Measurements from ENCODE around the gene SULT6B1.
A peak's percentile ranks its signal among the peaks of the same experiment; 100 is the strongest.
"Not testable (repeated sequence)": the region's sequence is repeated elsewhere in the genome, so short reads cannot be mapped to it uniquely, and the experiment has no call there.

The SULT6B1 gene

GRCh38 chr2:37188570-37188969 lies at the start of gene SULT6B1:
Gene SULT6B1 (minus strand): TSS chr2:37188670. CDS start chr2:37188640, 30 bp downstream.
- DNase-seq, result no peak

GRCh38 chr2:37232131-37232933 lies 43.9 kb upstream of the SULT6B1 start:
- DNase-seq, result peak; percentile 27

GRCh38 chr2:37231241-37232130 lies 43.0 kb upstream of the SULT6B1 start, which contains the start of the genes CEBPZ and NDUFAF7:
Gene CEBPZ (minus strand): TSS chr2:37231596. CDS start chr2:37231567, 29 bp downstream.
Gene NDUFAF7 (plus strand): TSS chr2:37231658. CDS start chr2:37231706, 48 bp downstream.
- peak; percentile 96 for DNase-seq

- peak; percentile 28 for DNase-seq
These were observed 42.1 kb upstream of the SULT6B1 start for GRCh38 chr2:37230581-37230980.

GRCh38 chr2:37228788-37229187 lies 40.3 kb upstream of the SULT6B1 start:
- no peak for DNase-seq

GRCh38 chr2:37226863-37227262 lies 38.4 kb upstream of the SULT6B1 start:
- no peak for DNase-seq

GRCh38 chr2:37225129-37225528 lies 36.7 kb upstream of the SULT6B1 start:
- DNase-seq, result not testable (repeated sequence)

- DNase-seq, result peak; percentile 31
These were observed 35.6 kb upstream of the SULT6B1 start for GRCh38 chr2:37224063-37224462.

- no peak for DNase-seq
These were observed 34.7 kb upstream of the SULT6B1 start for GRCh38 chr2:37223131-37223530.

- no peak for DNase-seq
These were observed 30.6 kb upstream of the SULT6B1 start for GRCh38 chr2:37219046-37219445.

- DNase-seq, result no peak
These were observed 26.8 kb upstream of the SULT6B1 start for GRCh38 chr2:37215250-37215649.

- no peak for DNase-seq
These were observed 23.5 kb upstream of the SULT6B1 start for GRCh38 chr2:37211939-37212338.

GRCh38 chr2:37211212-37211611 lies 22.7 kb upstream of the SULT6B1 start:
- no peak for DNase-seq

- not testable (repeated sequence) for DNase-seq
These were observed 18.3 kb upstream of the SULT6B1 start for GRCh38 chr2:37206760-37207159.

- no peak for DNase-seq
These were observed 17.3 kb upstream of the SULT6B1 start for GRCh38 chr2:37205689-37206341.

- DNase-seq, result not testable (repeated sequence)
These were observed 16.7 kb upstream of the SULT6B1 start for GRCh38 chr2:37205071-37205661.

- no peak for DNase-seq
These were observed 15.2 kb upstream of the SULT6B1 start for GRCh38 chr2:37203708-37204107.

GRCh38 chr2:37201766-37202165 lies 13.3 kb upstream of the SULT6B1 start:
- DNase-seq, result peak; percentile 64

GRCh38 chr2:37201208-37201607 lies 12.7 kb upstream of the SULT6B1 start:
- no peak for DNase-seq

- no peak for DNase-seq
These were observed 10.2 kb upstream of the SULT6B1 start for GRCh38 chr2:37198681-37199065.

GRCh38 chr2:37196320-37197195 lies 8.1 kb upstream of the SULT6B1 start, which contains the start of gene CEBPZOS:
Gene CEBPZOS (plus strand): TSS chr2:37196496. CDS start chr2:37199705, 3,209 bp downstream.
- DNase-seq, result peak; percentile 94
